HEK293 (cell line): Measurements from ENCODE around the gene MLLT10.

Experiments used
- ZNF114 ChIP-seq: fragments of 450-650 bp; formaldehyde crosslinking; IDR thresholded peaks from 2 replicates; pipeline ENCODE4 v1.5.0; 2017; ENCODE audit warnings: missing biosample characterization, missing genetic modification characterization
- ZNF560 ChIP-seq: fragments of 450-650 bp; formaldehyde crosslinking; IDR thresholded peaks from 2 replicates; pipeline ENCODE4 v1.5.1; 2017; ENCODE audit warnings: missing biosample characterization, missing genetic modification characterization, borderline replicate concordance
- ZNF596 ChIP-seq: fragments of 450-650 bp; IDR thresholded peaks from 2 replicates; pipeline ENCODE4 v1.5.0; 2018; ENCODE audit warnings: missing biosample characterization, mild to moderate bottlenecking, missing genetic modification characterization, moderate library complexity

GRCh38 chr10:21526188-21526859 is 7.7 kb upstream of the MLLT10 start:
- TF ChIP-seq ZNF114 (tag by site-specific recombination): no peak
- no peak for TF ChIP-seq ZNF560
- no peak for TF ChIP-seq ZNF596 (tag by site-specific recombination)
